ENCODE measurements around the gene REELD1.

The REELD1 gene

GRCh38 chr4:146175541-146176453 lies 38.5 kb upstream of the REELD1 start, which contains the start of gene LSM6:
Gene LSM6 (plus strand): TSS chr4:146175718. CDS start chr4:146182922, 7,204 bp downstream.
- TF ChIP-seq FOXP2 (optimal IDR thresholded peaks at IDR 0.05; ENCODE audit: borderline replicate concordance, extremely low read depth, extremely low read length, insufficient read depth) = no peak
- no peak for TF ChIP-seq SIN3A (IDR thresholded peaks at IDR 0.05; ENCODE audit: borderline replicate concordance, insufficient read depth, low read length)
- no peak for TF ChIP-seq REST (IDR thresholded peaks at IDR 0.05; ENCODE audit: insufficient read depth in 1 of 2, low read depth in 2 of 2, low read length in 2 of 2)
- peak; percentile 64; the same call in 1 of the 2 replicates for TF ChIP-seq POLR2AphosphoS5 (IDR thresholded peaks at IDR 0.05; ENCODE audit: low read depth, low read length)
- peak; percentile 69; the same call in 1 of the 2 replicates for TF ChIP-seq TAF1 (IDR thresholded peaks at IDR 0.05; ENCODE audit: borderline replicate concordance, insufficient read depth, low read length)

DNA sequence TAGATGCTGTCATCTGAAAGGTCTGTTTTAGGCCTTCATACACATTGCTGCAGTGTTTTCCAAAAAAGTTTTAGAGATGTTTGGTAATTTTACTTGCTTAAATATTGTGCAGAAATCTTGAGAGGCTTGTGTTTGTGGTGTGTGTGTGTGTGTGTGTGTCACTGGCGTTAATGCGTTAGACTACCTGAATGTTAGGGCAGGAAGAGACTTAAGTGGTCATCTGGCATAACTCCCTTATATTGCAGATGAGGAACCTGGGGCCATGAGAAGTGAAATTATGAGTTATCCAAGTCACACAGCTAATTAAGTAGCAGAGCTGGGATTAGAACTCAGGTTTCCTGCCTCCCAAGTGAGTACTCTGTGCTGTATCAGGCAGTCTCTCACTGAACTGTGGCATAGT lies 37.4 kb upstream of the REELD1 start:
- TF ChIP-seq FOXP2 (optimal IDR thresholded peaks at IDR 0.05; ENCODE audit: borderline replicate concordance, extremely low read depth, extremely low read length, insufficient read depth) (no peak), SIN3A (IDR thresholded peaks at IDR 0.05; ENCODE audit: borderline replicate concordance, insufficient read depth, low read length) (no peak), REST (IDR thresholded peaks at IDR 0.05; ENCODE audit: insufficient read depth in 1 of 2, low read depth in 2 of 2, low read length in 2 of 2) (no peak), TAF1 (IDR thresholded peaks at IDR 0.05; ENCODE audit: borderline replicate concordance, insufficient read depth, low read length) (no peak)

GRCh38 chr4:146178126-146178525 lies 36.2 kb upstream of the REELD1 start:
- TF ChIP-seq POLR2AphosphoS5 (IDR thresholded peaks at IDR 0.05; ENCODE audit: low read depth, low read length) (no peak), REST (IDR thresholded peaks at IDR 0.05; ENCODE audit: insufficient read depth in 1 of 2, low read depth in 2 of 2, low read length in 2 of 2) (no peak), SIN3A (IDR thresholded peaks at IDR 0.05; ENCODE audit: borderline replicate concordance, insufficient read depth, low read length) (no peak), TAF1 (IDR thresholded peaks at IDR 0.05; ENCODE audit: borderline replicate concordance, insufficient read depth, low read length) (no peak), FOXP2 (optimal IDR thresholded peaks at IDR 0.05; ENCODE audit: borderline replicate concordance, extremely low read depth, extremely low read length, insufficient read depth) (no peak)

- TF ChIP-seq FOXP2 (optimal IDR thresholded peaks at IDR 0.05; ENCODE audit: borderline replicate concordance, extremely low read depth, extremely low read length, insufficient read depth) = no peak
- no peak for TF ChIP-seq SIN3A (IDR thresholded peaks at IDR 0.05; ENCODE audit: borderline replicate concordance, insufficient read depth, low read length)
- no peak for TF ChIP-seq POLR2AphosphoS5 (IDR thresholded peaks at IDR 0.05; ENCODE audit: low read depth, low read length)
- TF ChIP-seq TAF1 (IDR thresholded peaks at IDR 0.05; ENCODE audit: borderline replicate concordance, insufficient read depth, low read length) = no peak
- TF ChIP-seq REST (IDR thresholded peaks at IDR 0.05; ENCODE audit: insufficient read depth in 1 of 2, low read depth in 2 of 2, low read length in 2 of 2) = no peak
Observed at GRCh38 chr4:146179784-146180370, 34.5 kb upstream of the REELD1 start.
